Calu3 (cell line): ENCODE data around the gene SFMBT1. TPM values are rescaled to one million over a fixed set of nuclear protein-coding genes. Genes with fewer than 3 reads are reported as not detected.

Experiments used
- BruUV-seq: library from RNA; stranded (reverse); fragments of 400-500 nt; replicated peaks from 2 replicates; lab custom pipeline; 2021; lab: Mats Ljungman, UMichigan
- CTCF ChIA-PET: fragments of 300-600 bp; sonication (Branson Sonifier 250); formaldehyde crosslinking; loops from one replicate; lab custom pipeline; 2022; ENCODE audit warnings: antibody characterized with exemption; lab: Charles Lee
- DNase-seq: peaks from one replicate; pipeline ENCODE4 v3.0.0; 2022
- H3K27ac Mint-ChIP-seq: one replicate; pipeline ENCODE4 v1.8.0; 2022; ENCODE audit warnings: mixed read lengths; ENCODE audit not compliant: unreplicated experiment
- H3K27me3 Mint-ChIP-seq: one replicate; pipeline ENCODE4 v1.8.0; 2022; ENCODE audit warnings: mixed read lengths; ENCODE audit not compliant: unreplicated experiment
- H3K36me3 Mint-ChIP-seq: one replicate; pipeline ENCODE4 v1.8.0; 2022; ENCODE audit warnings: mild to moderate bottlenecking, moderate library complexity, mixed read lengths; ENCODE audit not compliant: insufficient read depth, unreplicated experiment
- H3K4me1 Mint-ChIP-seq: one replicate; pipeline ENCODE4 v1.8.0; 2022; ENCODE audit warnings: mild to moderate bottlenecking, low read depth, mixed read lengths; ENCODE audit not compliant: unreplicated experiment
- H3K4me3 Mint-ChIP-seq: one replicate; pipeline ENCODE4 v1.8.0; 2022; ENCODE audit warnings: mild to moderate bottlenecking, low read depth, moderate library complexity, mixed read lengths; ENCODE audit not compliant: unreplicated experiment
- H3K9me3 Mint-ChIP-seq: one replicate; pipeline ENCODE4 v1.8.0; 2022; ENCODE audit warnings: low read depth, mixed read lengths; ENCODE audit not compliant: unreplicated experiment
- CTCF ChIP-seq: fragments of 200-600 bp; IDR thresholded peaks from one replicate; pipeline ENCODE4 v1.8.0; 2022; ENCODE audit warnings: antibody characterized with exemption; ENCODE audit not compliant: unreplicated experiment
- intact Hi-C: fragments of 100-400 bp; cut with micrococcal nuclease; formaldehyde crosslinking; loops from one replicate; pipeline ENCODE4 v1.10.0; 2022; ENCODE audit not compliant: unreplicated experiment
- total RNA-seq: library from RNA; stranded (reverse); gene quantifications from 2 replicates; pipeline ENCODE4 v1.2.3, GENCODE V29; 2022

SFMBT1 gene
- total RNA-seq, 1 experiment from 2014 or later, result 36.6 TPM

- intact Hi-C loops, result no loop called here
- BruUV-seq, result no TSS peak
- Mint-ChIP-seq H3K4me1 (no peaks in the 10 kb centered on the region), H3K27ac (no peak overlapping the region), H3K9me3 (no peaks in the 10 kb centered on the region), H3K27me3 (no peaks in the 10 kb centered on the region), H3K4me3 (no peak overlapping the region), H3K36me3 (no peaks in the 10 kb centered on the region)
- DNase-seq, result no peak
- TF ChIP-seq CTCF, result no peak
- CTCF ChIA-PET, result no interaction called here
Measured at GRCh38 chr3:52856666-52857065, 189.2 kb downstream of the SFMBT1 start.

- intact Hi-C loops, result no loop called here
- no TSS peak for BruUV-seq
- no peaks in the 10 kb centered on the region for H3K9me3 Mint-ChIP-seq
- no peak overlapping the region for H3K27ac Mint-ChIP-seq
- no peaks in the 10 kb centered on the region for H3K36me3 Mint-ChIP-seq
- no peaks in the 10 kb centered on the region for H3K27me3 Mint-ChIP-seq
- TF ChIP-seq CTCF, result no peak
- no peak overlapping the region for H3K4me3 Mint-ChIP-seq
- H3K4me1 Mint-ChIP-seq, result no peaks in the 10 kb centered on the region
- DNase-seq, result no peak
- CTCF ChIA-PET, result no interaction called here
Measured at GRCh38 chr3:52854013-52854412, 191.9 kb downstream of the SFMBT1 start.

Other genes starting within 250 kb of the SFMBT1 start
- 1.6 and 3.0 TPM in 2 replicates for gene ITIH4, start 215.4 kb downstream of the SFMBT1 start, total RNA-seq
- gene MUSTN1, start 211.1 kb downstream of the SFMBT1 start, total RNA-seq, result 0.66 TPM in 1 of 2 replicates, not detected in the other
- 11.7 and 13.3 TPM in 2 replicates for gene STIMATE, start 148.5 kb downstream of the SFMBT1 start, total RNA-seq
- 30.5 and 35.0 TPM in 2 replicates for gene RFT1, start 84.4 kb upstream of the SFMBT1 start, total RNA-seq
- gene PRKCD, start 115.1 kb upstream of the SFMBT1 start, total RNA-seq, result 24.4 and 25.2 TPM in 2 replicates
- gene TKT, start 209.9 kb upstream of the SFMBT1 start, total RNA-seq, result 391 and 446 TPM in 2 replicates